Sigmoid colon (tissue), 4 donors: ENCODE results near the gene EPSTI1.

ENCODE experiments used
- CTCF ChIP-seq, 4 experiments: fragments of 450-650 bp in 3 of 4; fragments of 200-600 bp in 1 of 4; IDR thresholded peaks; one replicate each; pipeline ENCODE4 v1.5.1; 2016 to 2019; ENCODE audit warnings: antibody characterized with exemption in 4 of 4, mild to moderate bottlenecking in 3 of 4, moderate library complexity in 2 of 4
- EP300 ChIP-seq, 4 donors: sonication (generic); formaldehyde crosslinking; IDR thresholded peaks; one replicate each; pipeline ENCODE4 v1.6.1; 2017; ENCODE audit warnings: antibody characterized with exemption in 4 of 4
- POLR2A ChIP-seq, 2 donors: fragments of 450-650 bp; IDR thresholded peaks; one replicate each; pipeline ENCODE4 v1.6.1; 2016; ENCODE audit warnings: antibody characterized with exemption in 2 of 2, mild to moderate bottlenecking in 2 of 2, moderate library complexity in 2 of 2
- POLR2AphosphoS5 ChIP-seq, 4 donors: sonication (generic); formaldehyde crosslinking; IDR thresholded peaks; one replicate each; pipeline ENCODE4 v1.6.1; 2017; ENCODE audit warnings: antibody characterized with exemption in 4 of 4

GRCh38 chr13:42984026-42984425, 8.0 kb downstream of the EPSTI1 start:
- no peak for TF ChIP-seq CTCF (IDR thresholded peaks at IDR 0.05)
- no peak for TF ChIP-seq POLR2A (IDR thresholded peaks at IDR 0.05)
- TF ChIP-seq POLR2AphosphoS5 (IDR thresholded peaks at IDR 0.05) = no peak
- TF ChIP-seq EP300 (IDR thresholded peaks at IDR 0.05) = no peak
